Motor neuron (in vitro differentiated cells): ENCODE results near the gene FOSB. TPM values are rescaled to one million over a fixed set of nuclear protein-coding genes. Genes with fewer than 3 reads are reported as not detected.

Experiments
- ATAC-seq, 8 experiments: fragments of 200-7000 bp; cut with Tn5 transposase; replicated peaks in 6 of 8; 2 replicates each; pipeline ENCODE4 v1.8.0; 2021; ENCODE audit warnings: mild to moderate bottlenecking in 8 of 8, moderate library complexity in 8 of 8
- H3K27ac ChIP-seq, 2 donors: fragments of 250-450 bp; sonication (Bioruptor Pico); 2 replicates each; pipeline ENCODE4 v1.9.0; 2021; ENCODE audit warnings: antibody characterized with exemption in 2 of 2, mild to moderate bottlenecking in 2 of 2, moderate library complexity in 1 of 2
- H3K4me1 ChIP-seq, 2 donors: fragments of 250-450 bp; sonication (Bioruptor Pico); replicated peaks in 1 of 2; 2 replicates each; pipeline ENCODE4 v1.6.1; 2021; ENCODE audit warnings: antibody characterized with exemption in 2 of 2, mild to moderate bottlenecking in 2 of 2, moderate library complexity in 1 of 2
- H3K4me3 ChIP-seq, 5 donors: fragments of 250-450 bp; sonication (Bioruptor Pico); 2 replicates each; pipeline ENCODE4 v1.9.0; 2021; ENCODE audit warnings: antibody characterized with exemption in 5 of 5, mild to moderate bottlenecking in 5 of 5, moderate library complexity in 4 of 5
- WGBS, 10 experiments: fragments of 450-650 bp; shearing (Covaris generic); methylation state at CpG; one replicate each; pipeline ENCODE4 v1.0.0; 2022; 5-methylcytosine and 5-hydroxymethylcytosine counted together
- in situ Hi-C, 9 experiments: fragments of 400-800 bp; cut with MboI; loops; one replicate each; pipeline ENCODE4 v1.15.0; 2021; ENCODE audit warnings: low sequenced_read_pairs in 9 of 9, low pct_unique_long_range_greater_than_20kb in 2 of 9; ENCODE audit not compliant: unreplicated experiment in 9 of 9
- total RNA-seq, 8 experiments: library from RNA; unstranded; fragments of 300-600 nt; gene quantifications; 2 replicates each; pipeline versions ENCODE4 v1.2.3 to v1.2.4, GENCODE V29; 2022

The FOSB gene
- total RNA-seq, 8 experiments from 2014 or later: 1.6 to 16.8 (median 4.0) TPM

DNA sequence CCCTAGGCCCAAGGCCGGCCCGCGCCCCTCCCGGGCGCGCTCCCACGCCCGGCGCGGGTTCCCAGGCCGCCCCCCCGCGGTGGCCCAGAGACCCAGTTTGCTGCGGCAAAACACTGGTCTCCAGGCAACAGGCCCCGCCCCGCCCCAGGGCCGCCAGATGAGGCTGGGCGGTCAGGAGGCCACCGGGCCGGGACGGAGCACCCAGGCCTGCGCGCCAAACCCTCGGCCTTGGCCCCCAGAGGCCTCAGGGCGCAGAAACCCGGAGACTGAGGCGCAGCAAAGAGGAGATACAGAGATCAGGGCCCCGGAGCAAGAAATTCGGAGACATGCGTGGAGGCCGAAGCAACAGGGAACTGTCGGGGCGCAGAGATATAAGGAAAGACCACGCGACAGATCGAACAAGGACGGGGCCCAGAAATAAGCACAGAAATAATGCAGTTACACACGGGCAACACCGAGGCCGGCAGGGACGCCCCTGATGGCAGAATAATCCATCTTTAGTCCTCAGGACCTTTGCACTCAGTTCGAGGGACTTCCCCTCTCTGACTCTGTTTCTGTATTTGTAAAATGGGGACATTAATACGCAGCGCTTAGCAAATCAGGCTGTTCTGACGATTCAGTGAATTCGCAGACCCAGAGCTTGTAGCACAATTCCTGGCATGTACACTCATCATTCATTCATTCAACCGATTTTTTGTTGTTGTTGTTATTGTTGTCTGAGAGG is 23.3 kb upstream of the FOSB start:
- in situ Hi-C loops: no loop called here
- Histone ChIP-seq H3K4me1 (peaks cover 13 to 18% of the 10 kb centered on the region in 2 donors), H3K4me3 (peak overlapping the region; percentile 16 to 42 (median 33)), H3K27ac (peak overlapping the region; percentile 45 to 84)
- 20 to 38% (median 26%) methylated on average over 3 to 23 of the region's 47 CpGs; no CpG with 5 or more reads in 3 of the 10 experiments for WGBS, 10 experiments
- ATAC-seq: peak; percentile 42 to 67 (median 62)

DNA sequence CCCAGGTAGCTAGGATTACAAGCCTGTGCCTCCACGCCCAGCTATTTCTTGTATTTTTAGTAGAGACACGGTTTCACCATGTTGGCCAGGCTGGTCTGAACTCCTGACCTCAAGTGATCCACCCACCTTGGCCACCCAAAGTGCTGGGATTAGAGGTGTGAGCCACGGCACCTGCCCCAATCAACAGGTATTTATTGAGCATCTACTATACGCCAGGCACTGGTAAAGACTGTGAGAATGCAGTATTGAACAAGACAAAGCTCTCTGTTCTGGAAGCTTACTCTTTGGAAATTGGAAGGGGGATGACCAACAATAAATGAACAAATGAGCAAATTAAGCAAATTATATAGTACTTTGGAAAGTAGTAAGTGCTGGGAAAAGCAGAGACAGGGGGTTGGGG is 22.7 kb upstream of the FOSB start:
- Histone ChIP-seq H3K4me1 (peaks cover 12 to 24% of the 10 kb centered on the region in 2 donors), H3K27ac (no peak overlapping the region), H3K4me3 (no peak overlapping the region)
- in situ Hi-C loops: no loop called here
- ATAC-seq: no peak
- WGBS, 10 experiments: 70 to 100% (median 89%) methylated on average over 1 to 4 of the region's 4 CpGs; no CpG with 5 or more reads in 1 of the 10 experiments

GRCh38 chr19:45446295-45446694 is 21.5 kb upstream of the FOSB start:
- ATAC-seq: no peak
- WGBS, 10 experiments: 80 to 100% (median 92%) methylated on average over 1 to 4 of the region's 6 CpGs; no CpG with 5 or more reads in 5 of the 10 experiments
- Histone ChIP-seq H3K27ac (no peak overlapping the region), H3K4me1 (peaks cover 10 to 28% of the 10 kb centered on the region in 2 donors), H3K4me3 (no peak overlapping the region)
- in situ Hi-C loops: no loop called here

- in situ Hi-C loops: no loop called here
- H3K27ac ChIP-seq: peak overlapping the region in 1 of 2 donors; percentile 22
- H3K4me3 ChIP-seq: no peak overlapping the region
- 0 to 95% (median 74%) methylated on average over 1 to 6 of the region's 7 CpGs; no CpG with 5 or more reads in 2 of the 10 experiments for WGBS, 10 experiments
- peak in 3 of 8 experiments; percentile 2 to 33 (median 8) for ATAC-seq
- peaks cover 10 to 30% of the 10 kb centered on the region in 2 donors for H3K4me1 ChIP-seq
Measured at GRCh38 chr19:45446944-45447343, 20.9 kb upstream of the FOSB start.

- Histone ChIP-seq H3K4me3 (no peak overlapping the region), H3K27ac (no peak overlapping the region), H3K4me1 (peaks cover 10 to 25% of the 10 kb centered on the region in 2 donors)
- 78 to 100% (median 94%) methylated on average over 1 to 3 of the region's 3 CpGs; no CpG with 5 or more reads in 1 of the 10 experiments for WGBS, 10 experiments
- in situ Hi-C loops: no loop called here
- ATAC-seq: no peak
Measured at GRCh38 chr19:45448425-45448756, 19.4 kb upstream of the FOSB start.

DNA sequence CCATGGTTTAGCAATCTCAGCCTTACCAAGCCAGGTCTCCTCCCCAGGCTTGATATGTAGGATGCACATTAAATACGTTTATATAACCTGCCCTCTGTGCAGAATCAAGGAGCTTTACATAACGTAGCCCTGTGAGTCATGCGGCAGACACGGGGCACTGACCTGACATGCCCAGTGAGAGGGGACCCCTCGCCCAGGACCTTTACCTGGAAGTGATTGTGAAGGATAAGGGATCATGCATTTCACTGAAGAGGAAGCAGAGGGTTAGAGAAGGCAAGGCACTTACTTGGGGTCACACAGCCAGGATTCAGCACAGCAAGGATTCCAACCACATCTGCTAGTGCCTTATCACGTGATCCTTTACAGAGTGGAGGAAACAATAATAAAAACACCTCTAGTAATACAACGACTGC is 18.9 kb upstream of the FOSB start:
- 17 to 90% (median 67%) methylated on average over 1 to 7 of the region's 7 CpGs; no CpG with 5 or more reads in 1 of the 10 experiments for WGBS, 10 experiments
- Histone ChIP-seq H3K27ac (no peak overlapping the region), H3K4me3 (no peak overlapping the region), H3K4me1 (peaks cover 6 to 25% of the 10 kb centered on the region in 2 donors)
- in situ Hi-C loops: no loop called here
- ATAC-seq: no peak

- Histone ChIP-seq H3K4me1 (peaks cover 0 to 18% of the 10 kb centered on the region in 2 donors), H3K27ac (peak overlapping the region in 1 of 2 donors; percentile 84), H3K4me3 (peak overlapping the region; percentile 48 to 72 (median 52))
- WGBS, 10 experiments: 27 to 80% (median 52%) methylated on average over 1 to 5 of the region's 5 CpGs; no CpG with 5 or more reads in 3 of the 10 experiments
- in situ Hi-C loops: no loop called here
- ATAC-seq: peak in 2 of 8 experiments; percentile 1 to 4
Measured at GRCh38 chr19:45450012-45450333, 17.8 kb upstream of the FOSB start.

GRCh38 chr19:45451131-45451849 is 16.5 kb upstream of the FOSB start:
- H3K4me1 ChIP-seq: peaks cover 5 to 27% of the 10 kb centered on the region in 2 donors
- peak overlapping the region in 1 of 2 donors; percentile 83 for H3K27ac ChIP-seq
- in situ Hi-C loops: no loop called here
- ATAC-seq: peak in 5 of 8 experiments; percentile 1 to 9 (median 3)
- 0 to 63% (median 16%) methylated on average over 1 to 5 of the region's 28 CpGs; no CpG with 5 or more reads in 7 of the 10 experiments for WGBS, 10 experiments
- peak overlapping the region; percentile 48 to 72 (median 52) for H3K4me3 ChIP-seq

- 35 to 100% (median 76%) methylated on average over 2 to 12 of the region's 12 CpGs; no CpG with 5 or more reads in 1 of the 10 experiments for WGBS, 10 experiments
- no peak overlapping the region for H3K4me3 ChIP-seq
- in situ Hi-C loops: no loop called here
- no peak overlapping the region for H3K27ac ChIP-seq
- no peak for ATAC-seq
- H3K4me1 ChIP-seq: peaks cover 5 to 27% of the 10 kb centered on the region in 2 donors
Measured at GRCh38 chr19:45451850-45452387, 15.9 kb upstream of the FOSB start.

DNA sequence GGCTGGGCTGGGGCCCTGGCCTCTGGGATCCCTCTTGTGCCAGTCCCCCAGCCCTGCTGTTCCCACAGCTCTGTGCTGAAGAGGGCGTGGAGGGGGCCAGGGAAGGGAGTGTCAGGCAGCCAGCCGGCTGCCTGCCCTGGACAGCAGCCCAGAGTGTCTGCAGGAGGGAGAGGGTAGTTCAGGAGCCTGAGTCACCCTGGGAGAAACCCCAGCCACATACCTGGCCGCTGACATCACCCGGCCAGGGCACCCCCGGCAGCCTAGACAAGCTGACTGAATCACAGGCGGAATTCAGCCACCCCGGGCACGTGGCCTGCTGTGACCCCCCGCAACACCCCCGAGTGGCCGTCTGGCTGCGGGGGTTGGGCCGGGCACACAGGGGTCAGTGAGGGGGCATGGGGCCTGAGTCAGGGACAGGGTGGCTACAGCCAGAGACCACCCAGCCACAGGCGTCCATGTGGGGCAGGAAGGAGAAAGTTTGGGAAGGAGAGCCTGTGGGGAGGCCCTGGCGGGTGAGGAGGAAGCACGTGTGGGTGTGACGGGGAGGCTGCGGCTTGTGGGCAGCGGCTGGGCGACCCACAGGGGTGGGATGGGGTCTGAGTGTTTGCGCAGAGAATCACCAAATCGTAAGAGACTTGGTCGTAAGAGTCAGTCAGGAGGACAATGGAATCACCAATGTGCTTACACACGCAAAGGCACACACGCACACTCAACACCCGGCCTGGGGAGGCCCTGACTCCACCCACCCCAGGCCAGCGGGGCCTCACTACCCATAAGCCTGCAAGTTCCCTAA is 11.9 kb upstream of the FOSB start:
- in situ Hi-C loops: no loop called here
- H3K4me1 ChIP-seq: peaks cover 5 to 16% of the 10 kb centered on the region in 2 donors
- no peak overlapping the region for H3K4me3 ChIP-seq
- peak overlapping the region; percentile 48 for H3K27ac ChIP-seq
- WGBS, 10 experiments: 0 to 66% methylated on average over 4 to 7 of the region's 27 CpGs; no CpG with 5 or more reads in 8 of the 10 experiments
- peak; percentile 85 to 94 (median 86) for ATAC-seq

GRCh38 chr19:45456500-45456815 is 11.3 kb upstream of the FOSB start:
- no peak for ATAC-seq
- no peak overlapping the region for H3K4me3 ChIP-seq
- peaks cover 5 to 11% of the 10 kb centered on the region in 2 donors for H3K4me1 ChIP-seq
- H3K27ac ChIP-seq: no peak overlapping the region
- 65 to 100% (median 80%) methylated on average over 1 to 2 of the region's 2 CpGs; no CpG with 5 or more reads in 7 of the 10 experiments for WGBS, 10 experiments
- in situ Hi-C loops: no loop called here

DNA sequence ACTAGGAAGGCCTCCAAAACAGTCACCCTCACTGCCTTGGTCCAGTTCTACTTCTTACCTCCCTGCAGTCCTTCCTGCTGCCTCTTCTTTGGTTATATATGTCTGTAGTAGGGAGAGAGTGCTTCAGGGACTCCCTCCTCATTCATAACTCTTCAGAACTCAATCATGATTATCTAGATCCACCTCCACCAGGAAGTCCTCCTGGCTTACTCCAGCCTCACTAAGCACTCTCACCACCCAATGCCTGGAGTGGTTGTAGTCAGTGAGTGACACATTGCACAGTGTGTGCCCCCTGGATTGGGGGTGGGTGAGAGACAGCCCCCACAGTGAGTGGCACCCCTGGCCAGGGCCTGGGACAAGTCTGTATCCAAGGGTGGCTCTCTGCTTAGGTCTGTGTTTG is 10.0 kb upstream of the FOSB start:
- H3K27ac ChIP-seq: no peak overlapping the region
- no peak overlapping the region for H3K4me3 ChIP-seq
- ATAC-seq: no peak
- H3K4me1 ChIP-seq: peaks cover 5 to 10% of the 10 kb centered on the region in 2 donors
- in situ Hi-C loops: no loop called here
